HFF-Myc (cell line): ENCODE results near the gene NLRC5.

ENCODE experiments used
- DNase-seq: peaks from one replicate; pipeline ENCODE4 v3.0.0-alpha.2; 2011; ENCODE audit warnings: low read depth; ENCODE audit errors: extremely low read depth
- H3K4me3 ChIP-seq: replicated peaks from 2 replicates; pipeline ENCODE4 v1.5.1; 2011; ENCODE audit warnings: low read depth, mild to moderate bottlenecking, control low read depth, low read length
- TF ChIP-seq, protein P1 (sequence below): IDR thresholded peaks from 2 replicates; pipeline ENCODE4 v1.5.1; 2012; ENCODE audit warnings: mild to moderate bottlenecking, low read depth, low read length, control low read depth; ENCODE audit errors: missing control alignments

NLRC5 gene, protein sequence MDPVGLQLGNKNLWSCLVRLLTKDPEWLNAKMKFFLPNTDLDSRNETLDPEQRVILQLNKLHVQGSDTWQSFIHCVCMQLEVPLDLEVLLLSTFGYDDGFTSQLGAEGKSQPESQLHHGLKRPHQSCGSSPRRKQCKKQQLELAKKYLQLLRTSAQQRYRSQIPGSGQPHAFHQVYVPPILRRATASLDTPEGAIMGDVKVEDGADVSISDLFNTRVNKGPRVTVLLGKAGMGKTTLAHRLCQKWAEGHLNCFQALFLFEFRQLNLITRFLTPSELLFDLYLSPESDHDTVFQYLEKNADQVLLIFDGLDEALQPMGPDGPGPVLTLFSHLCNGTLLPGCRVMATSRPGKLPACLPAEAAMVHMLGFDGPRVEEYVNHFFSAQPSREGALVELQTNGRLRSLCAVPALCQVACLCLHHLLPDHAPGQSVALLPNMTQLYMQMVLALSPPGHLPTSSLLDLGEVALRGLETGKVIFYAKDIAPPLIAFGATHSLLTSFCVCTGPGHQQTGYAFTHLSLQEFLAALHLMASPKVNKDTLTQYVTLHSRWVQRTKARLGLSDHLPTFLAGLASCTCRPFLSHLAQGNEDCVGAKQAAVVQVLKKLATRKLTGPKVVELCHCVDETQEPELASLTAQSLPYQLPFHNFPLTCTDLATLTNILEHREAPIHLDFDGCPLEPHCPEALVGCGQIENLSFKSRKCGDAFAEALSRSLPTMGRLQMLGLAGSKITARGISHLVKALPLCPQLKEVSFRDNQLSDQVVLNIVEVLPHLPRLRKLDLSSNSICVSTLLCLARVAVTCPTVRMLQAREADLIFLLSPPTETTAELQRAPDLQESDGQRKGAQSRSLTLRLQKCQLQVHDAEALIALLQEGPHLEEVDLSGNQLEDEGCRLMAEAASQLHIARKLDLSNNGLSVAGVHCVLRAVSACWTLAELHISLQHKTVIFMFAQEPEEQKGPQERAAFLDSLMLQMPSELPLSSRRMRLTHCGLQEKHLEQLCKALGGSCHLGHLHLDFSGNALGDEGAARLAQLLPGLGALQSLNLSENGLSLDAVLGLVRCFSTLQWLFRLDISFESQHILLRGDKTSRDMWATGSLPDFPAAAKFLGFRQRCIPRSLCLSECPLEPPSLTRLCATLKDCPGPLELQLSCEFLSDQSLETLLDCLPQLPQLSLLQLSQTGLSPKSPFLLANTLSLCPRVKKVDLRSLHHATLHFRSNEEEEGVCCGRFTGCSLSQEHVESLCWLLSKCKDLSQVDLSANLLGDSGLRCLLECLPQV (N-terminal part only)

DNA sequence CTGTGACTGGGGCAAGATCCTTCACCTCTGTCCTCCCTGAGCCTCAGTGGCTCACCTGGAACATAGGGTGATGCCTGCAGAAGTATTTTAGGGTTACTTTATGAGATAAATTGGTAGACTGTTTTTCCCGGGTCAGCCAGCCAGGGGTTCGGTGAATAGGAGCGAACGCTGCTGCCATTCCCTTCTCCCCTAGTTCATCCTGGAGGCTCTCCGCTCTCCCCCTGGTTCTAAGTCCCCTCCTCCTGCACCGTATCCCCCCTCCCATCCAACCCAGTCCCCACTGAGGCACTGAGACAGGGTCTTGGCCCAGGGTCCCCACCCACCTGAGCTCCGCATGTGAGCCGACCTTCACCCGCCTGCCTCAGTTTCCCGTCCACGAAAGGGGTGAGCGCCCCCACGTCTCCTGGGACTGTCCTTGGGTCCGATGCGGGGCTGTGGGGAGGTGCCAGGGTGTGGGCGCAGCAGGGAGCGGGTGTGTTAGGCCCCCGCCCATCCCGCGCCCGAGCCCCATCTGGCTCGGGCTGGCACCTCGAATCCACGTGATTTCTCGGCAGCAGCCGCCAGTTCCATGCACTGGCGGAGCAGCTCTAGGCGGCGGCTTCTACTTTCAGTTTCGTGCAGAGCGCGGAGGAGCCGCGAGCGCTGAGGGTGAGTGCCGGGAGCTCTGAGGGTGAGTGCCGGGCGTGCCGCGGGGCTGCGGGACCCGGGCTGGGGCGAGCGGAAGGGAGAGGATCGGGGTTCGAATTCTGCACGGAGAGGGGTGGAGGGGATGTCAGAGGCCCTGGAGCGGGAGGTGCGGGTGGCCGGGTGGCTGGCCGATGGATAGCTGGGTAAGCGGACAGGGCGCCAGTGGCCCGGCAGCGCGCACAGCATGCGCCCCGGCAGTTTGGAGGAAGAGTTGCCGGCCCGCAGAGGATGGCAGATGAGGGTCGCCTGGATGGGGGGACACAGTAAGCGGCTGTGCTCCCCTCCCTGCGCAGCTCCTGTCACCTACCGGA lies at the start of gene NLRC5:
TSS of gene NLRC5 (plus strand) at position 610 of the 998 bp plus-strand sequence. CDS start 31,156 bp downstream, outside the sequence.
- TF ChIP-seq, protein P1, sequence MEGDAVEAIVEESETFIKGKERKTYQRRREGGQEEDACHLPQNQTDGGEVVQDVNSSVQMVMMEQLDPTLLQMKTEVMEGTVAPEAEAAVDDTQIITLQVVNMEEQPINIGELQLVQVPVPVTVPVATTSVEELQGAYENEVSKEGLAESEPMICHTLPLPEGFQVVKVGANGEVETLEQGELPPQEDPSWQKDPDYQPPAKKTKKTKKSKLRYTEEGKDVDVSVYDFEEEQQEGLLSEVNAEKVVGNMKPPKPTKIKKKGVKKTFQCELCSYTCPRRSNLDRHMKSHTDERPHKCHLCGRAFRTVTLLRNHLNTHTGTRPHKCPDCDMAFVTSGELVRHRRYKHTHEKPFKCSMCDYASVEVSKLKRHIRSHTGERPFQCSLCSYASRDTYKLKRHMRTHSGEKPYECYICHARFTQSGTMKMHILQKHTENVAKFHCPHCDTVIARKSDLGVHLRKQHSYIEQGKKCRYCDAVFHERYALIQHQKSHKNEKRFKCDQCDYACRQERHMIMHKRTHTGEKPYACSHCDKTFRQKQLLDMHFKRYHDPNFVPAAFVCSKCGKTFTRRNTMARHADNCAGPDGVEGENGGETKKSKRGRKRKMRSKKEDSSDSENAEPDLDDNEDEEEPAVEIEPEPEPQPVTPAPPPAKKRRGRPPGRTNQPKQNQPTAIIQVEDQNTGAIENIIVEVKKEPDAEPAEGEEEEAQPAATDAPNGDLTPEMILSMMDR: no peak
- H3K4me3 ChIP-seq: peak within 1 kb of the TSS; percentile 74
- DNase-seq: no peak

DNA sequence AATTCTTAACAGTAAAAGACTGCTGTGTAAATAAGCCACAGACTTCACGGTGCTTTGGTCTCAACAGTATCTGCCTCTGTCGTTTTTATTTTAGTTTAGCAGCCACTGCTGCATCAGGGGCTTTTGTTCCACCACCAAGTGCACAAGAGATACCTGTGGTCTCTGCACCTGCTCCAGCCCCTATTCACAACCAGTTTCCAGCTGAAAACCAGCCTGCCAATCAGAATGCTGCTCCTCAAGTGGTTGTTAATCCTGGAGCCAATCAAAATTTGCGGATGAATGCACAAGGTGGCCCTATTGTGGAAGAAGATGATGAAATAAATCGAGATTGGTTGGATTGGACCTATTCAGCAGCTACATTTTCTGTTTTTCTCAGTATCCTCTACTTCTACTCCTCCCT lies 49.6 kb upstream of the NLRC5 start:
- TF ChIP-seq, protein P1: no peak
- DNase-seq: no peak
- no peak overlapping the region for H3K4me3 ChIP-seq

DNA sequence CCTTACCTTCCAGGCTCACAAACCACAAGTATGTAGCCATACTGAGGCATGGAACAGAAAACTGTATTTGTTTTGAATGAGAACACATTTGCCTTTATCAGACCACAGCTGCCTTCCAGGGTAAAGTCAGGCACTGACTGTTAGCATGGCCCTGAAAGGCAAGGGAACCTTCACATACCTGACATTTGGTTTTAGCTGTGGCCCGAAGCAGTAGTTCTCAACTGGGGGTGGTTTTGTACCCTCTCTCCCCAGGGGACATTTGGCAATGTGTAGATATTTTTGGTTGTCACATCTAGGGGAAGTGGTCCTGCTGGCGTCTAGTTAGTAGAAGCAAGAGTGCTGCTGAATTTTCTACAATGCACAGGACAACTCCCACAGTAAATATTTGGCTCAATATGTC lies 48.3 kb upstream of the NLRC5 start:
- no peak for DNase-seq
- H3K4me3 ChIP-seq: no peak overlapping the region
- TF ChIP-seq, protein P1: no peak

DNA sequence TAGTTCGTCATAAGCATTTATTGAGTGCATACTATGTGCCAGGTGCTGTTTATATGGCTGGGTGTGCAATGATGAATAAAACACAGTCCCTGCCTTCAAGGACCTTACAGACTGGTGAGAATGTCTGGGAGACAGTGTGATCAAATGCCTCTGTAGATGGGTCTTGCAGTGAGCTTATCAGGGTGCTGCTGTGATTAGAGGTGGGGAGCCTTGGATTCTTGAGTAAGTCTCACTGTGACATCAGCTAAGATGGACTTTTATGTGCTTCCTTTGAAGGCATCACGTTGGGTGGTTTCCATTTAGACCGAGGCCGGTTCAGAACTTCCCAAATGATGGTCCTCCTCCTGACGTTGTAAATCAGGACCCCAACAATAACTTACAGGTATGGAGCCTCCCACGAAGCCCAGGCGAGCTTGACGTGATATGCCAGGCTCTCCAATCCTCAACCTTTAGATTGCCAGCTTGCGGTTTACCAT lies 47.5 kb upstream of the NLRC5 start:
- no peak for DNase-seq
- TF ChIP-seq, protein P1: no peak
- no peak overlapping the region for H3K4me3 ChIP-seq

DNA sequence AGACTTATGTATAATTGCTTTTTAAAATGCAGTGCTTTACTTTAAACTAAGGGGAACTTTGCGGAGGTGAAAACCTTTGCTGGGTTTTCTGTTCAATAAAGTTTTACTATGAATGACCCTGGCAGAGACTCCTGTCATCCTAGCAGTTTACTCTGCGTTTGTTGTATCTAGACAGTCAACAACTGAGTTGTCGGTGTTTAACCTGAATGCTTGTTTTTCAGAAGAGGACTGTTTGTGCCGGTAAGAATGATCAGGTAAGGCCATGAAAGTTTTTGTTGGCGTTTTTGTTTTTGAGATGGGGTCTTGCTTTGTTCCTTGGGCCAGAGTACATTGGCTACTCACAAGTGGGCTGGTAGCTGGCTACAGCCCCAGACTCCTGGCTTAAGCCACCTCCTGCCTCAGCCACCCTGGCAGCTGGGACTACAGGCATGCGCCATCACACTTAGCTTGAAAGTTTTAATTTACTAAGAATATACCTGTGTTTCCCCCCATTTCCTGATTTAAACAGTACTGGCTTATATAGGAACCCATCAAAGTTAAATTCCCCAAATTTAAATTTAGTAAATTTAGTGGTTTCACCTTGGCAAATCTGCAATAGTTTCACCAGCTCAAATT lies 45.5 kb upstream of the NLRC5 start:
- H3K4me3 ChIP-seq: no peak overlapping the region
- TF ChIP-seq, protein P1: no peak
- no peak for DNase-seq
